ENCODE data around the gene MEPE. TPM values are rescaled to one million over a fixed set of nuclear protein-coding genes. Genes with fewer than 3 reads are reported as not detected.

MEPE gene
- total and polyA plus RNA-seq, 7 donors = not detected

DNA sequence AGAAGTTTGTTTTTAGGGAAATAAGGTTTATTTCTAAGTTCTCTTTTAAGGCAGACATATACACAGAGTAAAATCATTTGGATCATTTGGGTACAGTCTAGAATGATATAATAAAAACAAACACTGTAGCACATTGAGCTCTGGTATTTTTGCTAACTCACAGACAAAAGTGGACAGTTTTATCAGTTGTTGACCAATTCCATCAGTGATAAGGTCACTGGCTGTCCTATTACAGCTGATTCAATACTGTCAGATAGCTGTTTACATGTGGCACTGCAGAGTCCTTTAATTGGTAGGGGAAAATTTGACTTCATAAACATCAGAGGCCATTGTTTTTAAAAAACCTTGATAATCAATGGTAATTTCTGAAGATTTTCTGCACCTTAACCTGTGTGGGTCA is 29.9 kb upstream of the MEPE start:
- Histone ChIP-seq H3K27me3 (ENCODE audit: insufficient read depth in 3 of 3, low read length in 2 of 3) (no peaks in the 10 kb centered on the region), H3K9me3 (no peaks in the 10 kb centered on the region), H3K27ac (no peak overlapping the region), H3K36me3 (ENCODE audit: insufficient read depth in 1 of 2, low read depth in 1 of 2) (no peaks in the 10 kb centered on the region), H3K4me3 (no peak overlapping the region), H3K4me1 (no peaks in the 10 kb centered on the region)
- TF ChIP-seq CTCF (IDR thresholded peaks at IDR 0.05) = no peak
- DNase-seq (no peak), ATAC-seq (no peak)
- intact Hi-C loops (cut with DNase I) = no loop called here

DNA sequence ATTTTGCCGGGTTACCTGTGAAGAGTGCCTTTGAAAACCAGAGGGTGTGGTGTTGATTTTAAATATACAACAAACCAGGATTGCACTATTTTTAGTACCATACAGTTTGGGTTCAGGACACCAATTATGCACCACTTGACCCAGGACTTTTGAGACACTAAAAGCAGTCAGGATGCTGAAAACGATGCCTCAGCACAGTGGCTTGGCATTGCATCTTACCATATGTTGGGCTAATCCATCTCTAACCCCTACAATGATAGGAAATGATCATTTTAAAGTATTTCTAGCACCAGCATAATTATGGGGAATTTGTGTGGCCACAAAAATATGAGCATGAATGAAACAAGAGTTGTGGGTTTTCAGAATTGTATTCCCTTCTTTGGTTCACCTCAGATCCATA is 29.3 kb upstream of the MEPE start:
- Histone ChIP-seq H3K9me3 (no peaks in the 10 kb centered on the region), H3K27ac (no peak overlapping the region), H3K4me3 (no peak overlapping the region), H3K27me3 (ENCODE audit: insufficient read depth in 3 of 3, low read length in 2 of 3) (no peaks in the 10 kb centered on the region), H3K36me3 (ENCODE audit: insufficient read depth in 1 of 2, low read depth in 1 of 2) (no peaks in the 10 kb centered on the region), H3K4me1 (no peaks in the 10 kb centered on the region)
- DNase-seq = no peak
- ATAC-seq = no peak
- WGBS, 3 donors = 65 to 73% (median 65%) methylated on average over 2 of the region's 2 CpGs
- intact Hi-C loops (cut with DNase I) = no loop called here
- no peak for TF ChIP-seq CTCF (IDR thresholded peaks at IDR 0.05)

GRCh38 chr4:87804871-87805270 is 27.9 kb upstream of the MEPE start:
- no peak for ATAC-seq
- Histone ChIP-seq H3K27ac (no peak overlapping the region), H3K4me3 (no peak overlapping the region), H3K9me3 (no peaks in the 10 kb centered on the region), H3K27me3 (ENCODE audit: insufficient read depth in 3 of 3, low read length in 2 of 3) (no peaks in the 10 kb centered on the region), H3K4me1 (no peaks in the 10 kb centered on the region), H3K36me3 (ENCODE audit: insufficient read depth in 1 of 2, low read depth in 1 of 2) (no peaks in the 10 kb centered on the region)
- intact Hi-C loops (cut with DNase I) = no loop called here
- DNase-seq = no peak
- WGBS, 3 donors = 50 to 63% (median 53%) methylated on average over 2 of the region's 2 CpGs
- TF ChIP-seq CTCF (IDR thresholded peaks at IDR 0.05) = no peak

DNA sequence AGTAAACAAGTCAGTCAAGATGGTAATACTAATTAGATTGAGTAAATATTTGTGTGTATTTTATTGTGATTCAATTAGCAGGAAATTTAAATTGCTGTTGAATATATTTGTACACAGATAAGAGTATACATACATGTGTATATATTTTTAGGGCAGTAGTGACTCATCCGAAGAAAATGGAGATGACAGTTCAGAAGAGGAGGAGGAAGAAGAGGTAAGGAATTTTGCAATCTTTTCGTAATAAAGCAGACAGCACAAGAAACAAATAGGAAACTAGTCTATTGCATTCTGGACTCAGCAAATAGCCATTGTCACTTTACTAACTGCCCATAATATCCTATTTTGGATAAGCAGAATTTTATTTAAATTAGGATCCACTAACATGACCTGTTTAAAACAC is 26.8 kb upstream of the MEPE start:
- ATAC-seq = no peak
- WGBS, 3 donors = 67 to 84% (median 72%) methylated on average over 2 of the region's 2 CpGs

More for the DNA sequence above, 26.8 kb upstream of the MEPE start:
- no peak for TF ChIP-seq CTCF (IDR thresholded peaks at IDR 0.05)
- Histone ChIP-seq H3K9me3 (no peaks in the 10 kb centered on the region), H3K36me3 (ENCODE audit: insufficient read depth in 1 of 2, low read depth in 1 of 2) (no peaks in the 10 kb centered on the region), H3K27ac (no peak overlapping the region), H3K27me3 (ENCODE audit: insufficient read depth in 3 of 3, low read length in 2 of 3) (no peaks in the 10 kb centered on the region), H3K4me1 (no peaks in the 10 kb centered on the region), H3K4me3 (no peak overlapping the region)
- intact Hi-C loops (cut with DNase I) = no loop called here
- DNase-seq = no peak
